Activated CD4-positive, CD25-positive, alpha-beta regulatory T cell treated with anti-CD3 and anti-CD28 coated beads, Interleukin-2, amount 50 U/mL, for 24 hours (primary cell): Measurements from ENCODE around the gene RELN.
A peak's percentile ranks its signal among the peaks of the same experiment; 100 is the strongest.
"Not testable (repeated sequence)": the region's sequence is repeated elsewhere in the genome, so short reads cannot be mapped to it uniquely, and the experiment has no call there.

Experiments used
- ATAC-seq, 2 donors: fragments of 150-1000 bp; cut with Tn5 transposase; one replicate each; pipeline ENCODE4 v1.10.0; 2021; ENCODE audit warnings: mild to moderate bottlenecking in 1 of 2, moderate library complexity in 1 of 2

The RELN gene

GRCh38 chr7:103940382-103941268 is 48.8 kb downstream of the RELN start:
- ATAC-seq: no peak

GRCh38 chr7:103937680-103938079 is 51.8 kb downstream of the RELN start:
- ATAC-seq: no peak

- ATAC-seq: no peak
These were observed 52.9 kb downstream of the RELN start for GRCh38 chr7:103936558-103936957.

GRCh38 chr7:103934508-103934907 is 55.0 kb downstream of the RELN start:
- ATAC-seq: no peak

GRCh38 chr7:103932389-103932788 is 57.1 kb downstream of the RELN start:
- ATAC-seq: no peak

- ATAC-seq: no peak
These were observed 59.6 kb downstream of the RELN start for GRCh38 chr7:103929901-103930311.

- no peak for ATAC-seq
These were observed 60.9 kb downstream of the RELN start for GRCh38 chr7:103928581-103928980.

- ATAC-seq: no peak
These were observed 65.3 kb downstream of the RELN start for GRCh38 chr7:103924184-103924583.

GRCh38 chr7:103922407-103922806 is 67.1 kb downstream of the RELN start:
- ATAC-seq: no peak

GRCh38 chr7:103921692-103922091 is 67.8 kb downstream of the RELN start:
- ATAC-seq: no peak

- ATAC-seq: no peak
These were observed 70.1 kb downstream of the RELN start for GRCh38 chr7:103919272-103919868.

- ATAC-seq: no peak
These were observed 70.7 kb downstream of the RELN start for GRCh38 chr7:103918631-103919271.

- ATAC-seq: peak; percentile 24 to 41
These were observed 73.6 kb downstream of the RELN start for GRCh38 chr7:103915680-103916357.

- no peak for ATAC-seq
These were observed 75.1 kb downstream of the RELN start for GRCh38 chr7:103914147-103914899.

GRCh38 chr7:103912891-103913605 is 76.4 kb downstream of the RELN start:
- ATAC-seq: no peak

GRCh38 chr7:103911015-103911414 is 78.4 kb downstream of the RELN start:
- ATAC-seq: not testable (repeated sequence)

GRCh38 chr7:103905997-103906396 is 83.5 kb downstream of the RELN start:
- no peak for ATAC-seq

- ATAC-seq: no peak
These were observed 86.5 kb downstream of the RELN start for GRCh38 chr7:103902917-103903316.

GRCh38 chr7:103896826-103897225 is 92.6 kb downstream of the RELN start:
- not testable (repeated sequence) for ATAC-seq

- ATAC-seq: no peak
These were observed 94.5 kb downstream of the RELN start for GRCh38 chr7:103894656-103895596.
